ENCODE measurements around the gene PGAP2. TPM values are rescaled to one million over a fixed set of nuclear protein-coding genes. Genes with fewer than 3 reads are reported as not detected.
"Not testable (repeated sequence)": the region's sequence is repeated elsewhere in the genome, so short reads cannot be mapped to it uniquely, and the experiment has no call there.

The PGAP2 gene
- total RNA-seq, 2 donors from 2014 or later = 26.6 to 33.5 TPM

DNA sequence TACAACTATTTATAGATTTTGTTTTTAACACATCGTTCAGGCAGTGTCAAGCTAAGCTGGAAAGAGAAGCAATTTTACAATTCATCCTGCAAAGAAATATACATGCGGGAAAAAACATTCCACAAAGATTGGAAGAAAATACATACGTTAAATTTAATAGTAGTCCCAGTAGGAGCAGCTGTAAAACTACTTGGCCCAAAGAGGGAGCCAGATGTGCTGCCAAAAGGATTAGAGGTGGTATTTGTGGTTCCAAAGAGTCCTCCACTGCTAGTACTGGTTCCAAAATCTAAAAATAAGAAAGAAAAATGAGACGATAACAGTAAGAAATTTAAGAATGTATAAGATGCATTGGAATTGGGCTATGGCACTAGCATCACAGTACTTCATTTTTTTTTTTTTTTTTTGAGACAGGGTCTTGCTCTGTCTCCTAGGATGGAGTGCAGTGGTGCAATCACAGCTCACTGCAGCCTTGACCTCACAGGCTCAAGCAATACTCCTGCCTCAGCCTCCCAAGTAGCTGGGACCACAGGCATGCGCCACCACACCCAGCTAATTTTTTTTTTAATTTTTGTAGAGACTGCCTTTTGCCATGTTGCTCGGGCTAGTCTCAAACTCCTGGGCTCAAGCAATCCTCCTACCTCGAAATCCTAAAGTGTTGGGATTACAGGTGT, 32.5 kb upstream of the PGAP2 start:
- TF ChIP-seq POLR2A (IDR thresholded peaks at IDR 0.05) (no peak), CTCF (IDR thresholded peaks at IDR 0.05) (no peak), POLR2AphosphoS5 (IDR thresholded peaks at IDR 0.05) (no peak)
- intact Hi-C loops (cut with DNase I) = no loop called here
- H3K36me3 ChIP-seq = peaks cover 0 to 7% of the 10 kb centered on the region in 2 donors
- H3K27me3 ChIP-seq (replicated peaks; ENCODE audit: insufficient read depth) = no peaks in the 10 kb centered on the region
- H3K27ac ChIP-seq = no peak overlapping the region
- 64% methylated on average over 7 of the region's 7 CpGs for WGBS
- no peaks in the 10 kb centered on the region for H3K9me3 ChIP-seq
- DNase-seq (ENCODE audit: low spot score) = no peak
- H3K4me1 ChIP-seq (replicated peaks) = no peaks in the 10 kb centered on the region
- H3K4me3 ChIP-seq = no peak overlapping the region

GRCh38 chr11:3781423-3781822, 26.9 kb upstream of the PGAP2 start:
- H3K4me1 ChIP-seq (replicated peaks) = peaks cover 4% of the 10 kb centered on the region
- WGBS = 18% methylated on average over 2 of the region's 2 CpGs
- peaks cover 0 to 6% of the 10 kb centered on the region in 2 donors for H3K36me3 ChIP-seq
- H3K4me3 ChIP-seq = no peak overlapping the region
- no peak for DNase-seq (ENCODE audit: low spot score)
- TF ChIP-seq POLR2AphosphoS5 (IDR thresholded peaks at IDR 0.05) (no peak), POLR2A (IDR thresholded peaks at IDR 0.05) (no peak), CTCF (IDR thresholded peaks at IDR 0.05) (no peak)
- H3K9me3 ChIP-seq = no peaks in the 10 kb centered on the region
- H3K27me3 ChIP-seq (replicated peaks; ENCODE audit: insufficient read depth) = no peaks in the 10 kb centered on the region
- intact Hi-C loops (cut with DNase I) = no loop called here
- H3K27ac ChIP-seq = no peak overlapping the region

GRCh38 chr11:3782963-3783362, 25.4 kb upstream of the PGAP2 start:
- Histone ChIP-seq H3K27ac (no peak overlapping the region), H3K4me3 (no peak overlapping the region), H3K27me3 (replicated peaks; ENCODE audit: insufficient read depth) (no peaks in the 10 kb centered on the region), H3K9me3 (no peaks in the 10 kb centered on the region), H3K36me3 (peaks cover 0 to 6% of the 10 kb centered on the region in 2 donors), H3K4me1 (replicated peaks) (peaks cover 9% of the 10 kb centered on the region)
- DNase-seq (ENCODE audit: low spot score) = no peak
- intact Hi-C loops (cut with DNase I) = no loop called here
- 93% methylated on average over 5 of the region's 5 CpGs for whole genome bisulfite sequencing
- TF ChIP-seq POLR2AphosphoS5 (IDR thresholded peaks at IDR 0.05) = no peak
- no peak for TF ChIP-seq CTCF (IDR thresholded peaks at IDR 0.05)
- TF ChIP-seq POLR2A (IDR thresholded peaks at IDR 0.05) = no peak

DNA sequence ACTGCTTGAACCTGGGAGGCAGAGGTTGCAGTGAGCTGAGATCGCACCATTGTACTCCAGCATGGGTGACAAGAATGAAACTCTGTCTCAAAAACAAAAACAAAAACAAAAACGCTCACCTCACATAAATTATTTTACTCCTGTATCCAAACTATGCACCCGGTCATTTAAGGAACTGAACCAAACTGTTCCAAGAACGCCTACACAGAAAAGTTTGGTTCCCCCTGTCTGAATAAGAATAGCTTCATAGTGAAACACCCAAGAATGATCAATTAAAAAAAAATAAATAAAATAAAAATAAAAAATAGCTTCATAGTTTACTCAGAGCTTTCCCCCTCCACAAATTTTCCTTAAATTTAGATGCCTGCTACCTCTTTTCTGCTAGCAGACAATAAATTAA, 24.7 kb upstream of the PGAP2 start:
- Histone ChIP-seq H3K27ac (no peak overlapping the region), H3K4me1 (replicated peaks) (peaks cover 9% of the 10 kb centered on the region), H3K9me3 (no peaks in the 10 kb centered on the region), H3K36me3 (peaks cover 0 to 3% of the 10 kb centered on the region in 2 donors), H3K4me3 (no peak overlapping the region), H3K27me3 (replicated peaks; ENCODE audit: insufficient read depth) (no peaks in the 10 kb centered on the region)
- intact Hi-C loops (cut with DNase I) = no loop called here
- no peak for DNase-seq (ENCODE audit: low spot score)
- TF ChIP-seq POLR2AphosphoS5 (IDR thresholded peaks at IDR 0.05) (no peak), POLR2A (IDR thresholded peaks at IDR 0.05) (no peak), CTCF (IDR thresholded peaks at IDR 0.05) (no peak)
- 85% methylated on average over 4 of the region's 4 CpGs for WGBS

DNA sequence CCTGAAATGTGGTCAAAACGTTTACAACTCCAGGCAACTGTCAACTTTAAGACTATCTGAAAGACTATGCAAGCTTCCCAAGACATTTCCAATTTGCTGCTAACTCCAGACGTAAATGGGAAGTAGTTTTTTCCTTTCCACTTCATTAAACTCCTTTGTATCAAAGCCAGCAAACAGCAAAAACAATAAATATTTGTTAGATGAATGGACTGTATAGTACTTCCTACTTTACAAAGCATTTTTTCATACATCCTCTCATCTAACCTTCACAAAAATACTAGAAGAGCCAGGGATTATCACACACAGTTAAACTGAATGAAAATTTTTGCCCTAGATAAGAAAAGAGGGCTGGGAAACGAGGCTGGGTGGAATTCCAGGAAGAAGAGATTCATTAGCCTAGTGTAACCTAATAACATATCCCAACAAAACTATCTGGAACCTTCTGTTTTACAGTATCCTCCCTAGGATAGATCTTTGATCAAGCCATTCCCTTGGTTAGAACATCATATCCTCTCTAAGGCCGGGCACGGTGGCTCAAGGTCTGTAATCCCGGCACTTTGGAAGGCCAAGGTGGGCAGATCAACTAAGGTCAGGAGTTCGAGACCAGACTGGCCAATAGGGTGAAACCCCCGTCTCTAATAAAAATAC, 21.5 kb upstream of the PGAP2 start:
- TF ChIP-seq CTCF (IDR thresholded peaks at IDR 0.05) = no peak
- TF ChIP-seq POLR2A (IDR thresholded peaks at IDR 0.05) = no peak
- peak; percentile 17 for TF ChIP-seq POLR2AphosphoS5 (IDR thresholded peaks at IDR 0.05)
- Histone ChIP-seq H3K36me3 (no peaks in the 10 kb centered on the region), H3K9me3 (no peaks in the 10 kb centered on the region), H3K27ac (peak overlapping the region in 1 of 2 donors; percentile 40), H3K27me3 (replicated peaks; ENCODE audit: insufficient read depth) (no peaks in the 10 kb centered on the region), H3K4me3 (no peak overlapping the region), H3K4me1 (replicated peaks) (peaks cover 8% of the 10 kb centered on the region)
- DNase-seq (ENCODE audit: low spot score) = no peak
- intact Hi-C loops (cut with DNase I) = no loop called here
- WGBS = 56% methylated on average over 8 of the region's 8 CpGs

DNA sequence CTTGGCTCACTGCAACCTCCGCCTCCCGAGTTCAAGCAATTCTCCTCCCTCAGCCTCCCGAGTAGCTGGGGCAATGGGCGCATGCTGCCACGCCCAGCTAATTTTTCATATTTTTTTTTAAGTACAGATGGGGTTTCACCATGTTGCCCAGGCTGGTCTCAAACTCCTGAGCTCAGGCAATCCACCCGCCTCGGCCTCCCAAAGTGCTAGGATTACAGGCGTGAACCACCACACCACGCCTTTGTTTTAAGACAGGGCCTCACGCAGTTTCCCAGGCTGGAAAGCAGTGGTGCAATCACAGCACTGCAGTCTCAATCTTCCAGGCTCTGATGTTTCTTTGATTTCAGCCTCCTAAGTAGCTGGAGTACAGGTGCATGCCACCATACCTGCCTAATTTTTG, 14.0 kb upstream of the PGAP2 start:
- H3K4me1 ChIP-seq (replicated peaks); intact Hi-C loops (cut with DNase I); DNase-seq (ENCODE audit: low spot score); H3K4me3 ChIP-seq; H3K27me3 ChIP-seq (replicated peaks; ENCODE audit: insufficient read depth); H3K9me3 ChIP-seq; H3K36me3 ChIP-seq: not testable (repeated sequence)
- peak overlapping the region in 1 of 2 donors; percentile 51 for H3K27ac ChIP-seq
- WGBS = 87% methylated on average over 10 of the region's 10 CpGs
